ENCODE results near the gene TBL1Y.

The TBL1Y gene

DNA sequence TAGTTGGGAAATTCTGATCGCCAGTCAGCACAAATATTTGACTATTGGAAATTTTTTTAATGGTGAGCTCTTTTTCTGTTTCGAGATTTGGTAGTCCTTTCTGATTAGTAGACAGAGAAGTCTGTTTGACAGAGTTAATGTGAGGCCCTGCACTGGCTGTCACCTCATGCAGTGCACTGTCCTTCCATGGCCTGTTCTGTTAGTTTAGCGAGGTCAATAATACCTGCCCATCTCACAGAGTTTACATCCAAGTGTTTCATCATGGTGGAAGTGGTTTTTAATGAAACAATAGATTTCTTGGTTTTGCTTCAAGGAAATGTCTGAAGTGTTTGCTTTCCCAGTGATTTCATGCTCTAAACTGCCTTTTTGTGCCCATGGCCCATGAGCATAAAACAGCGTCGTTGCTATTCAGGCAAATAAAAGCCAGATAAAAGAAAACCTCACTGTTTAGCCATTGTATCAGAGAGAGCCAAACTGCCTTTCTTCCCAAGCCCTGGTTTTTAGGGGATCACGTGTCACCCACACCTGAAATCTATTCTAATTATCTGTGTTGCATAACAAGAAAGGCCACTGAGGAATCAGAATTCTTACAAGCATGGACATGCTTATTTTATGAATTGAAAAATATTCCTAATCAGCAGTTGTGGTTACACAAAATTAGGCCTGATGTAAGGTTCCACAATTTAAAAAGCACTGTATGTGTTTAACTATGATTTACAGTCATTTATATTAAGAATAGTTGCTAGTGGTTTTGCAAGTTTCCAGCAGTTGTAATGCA, 98.3 kb downstream of the TBL1Y start:
- Histone ChIP-seq H3K4me3 (replicated peaks; ENCODE audit: insufficient read depth, low read length) (no peak overlapping the region), H3K27me3 (ENCODE audit: insufficient read depth, poor library complexity, severe bottlenecking) (no peaks in the 10 kb centered on the region), H3K27ac (replicated peaks) (no peak overlapping the region)
- no peak for TF ChIP-seq SPI1 (IDR thresholded peaks at IDR 0.05; ENCODE audit: borderline replicate concordance, low read depth)
- TF ChIP-seq, protein P1, sequence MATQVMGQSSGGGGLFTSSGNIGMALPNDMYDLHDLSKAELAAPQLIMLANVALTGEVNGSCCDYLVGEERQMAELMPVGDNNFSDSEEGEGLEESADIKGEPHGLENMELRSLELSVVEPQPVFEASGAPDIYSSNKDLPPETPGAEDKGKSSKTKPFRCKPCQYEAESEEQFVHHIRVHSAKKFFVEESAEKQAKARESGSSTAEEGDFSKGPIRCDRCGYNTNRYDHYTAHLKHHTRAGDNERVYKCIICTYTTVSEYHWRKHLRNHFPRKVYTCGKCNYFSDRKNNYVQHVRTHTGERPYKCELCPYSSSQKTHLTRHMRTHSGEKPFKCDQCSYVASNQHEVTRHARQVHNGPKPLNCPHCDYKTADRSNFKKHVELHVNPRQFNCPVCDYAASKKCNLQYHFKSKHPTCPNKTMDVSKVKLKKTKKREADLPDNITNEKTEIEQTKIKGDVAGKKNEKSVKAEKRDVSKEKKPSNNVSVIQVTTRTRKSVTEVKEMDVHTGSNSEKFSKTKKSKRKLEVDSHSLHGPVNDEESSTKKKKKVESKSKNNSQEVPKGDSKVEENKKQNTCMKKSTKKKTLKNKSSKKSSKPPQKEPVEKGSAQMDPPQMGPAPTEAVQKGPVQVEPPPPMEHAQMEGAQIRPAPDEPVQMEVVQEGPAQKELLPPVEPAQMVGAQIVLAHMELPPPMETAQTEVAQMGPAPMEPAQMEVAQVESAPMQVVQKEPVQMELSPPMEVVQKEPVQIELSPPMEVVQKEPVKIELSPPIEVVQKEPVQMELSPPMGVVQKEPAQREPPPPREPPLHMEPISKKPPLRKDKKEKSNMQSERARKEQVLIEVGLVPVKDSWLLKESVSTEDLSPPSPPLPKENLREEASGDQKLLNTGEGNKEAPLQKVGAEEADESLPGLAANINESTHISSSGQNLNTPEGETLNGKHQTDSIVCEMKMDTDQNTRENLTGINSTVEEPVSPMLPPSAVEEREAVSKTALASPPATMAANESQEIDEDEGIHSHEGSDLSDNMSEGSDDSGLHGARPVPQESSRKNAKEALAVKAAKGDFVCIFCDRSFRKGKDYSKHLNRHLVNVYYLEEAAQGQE (IDR thresholded peaks at IDR 0.05; ENCODE audit: insufficient replicate concordance, low read depth): no peak
- no peak for TF ChIP-seq POLR2AphosphoS5 (IDR thresholded peaks at IDR 0.05; ENCODE audit: low read depth)
- DNase-seq (ENCODE audit: low read depth in 1 of 2, low spot score in 1 of 2): no peak

DNA sequence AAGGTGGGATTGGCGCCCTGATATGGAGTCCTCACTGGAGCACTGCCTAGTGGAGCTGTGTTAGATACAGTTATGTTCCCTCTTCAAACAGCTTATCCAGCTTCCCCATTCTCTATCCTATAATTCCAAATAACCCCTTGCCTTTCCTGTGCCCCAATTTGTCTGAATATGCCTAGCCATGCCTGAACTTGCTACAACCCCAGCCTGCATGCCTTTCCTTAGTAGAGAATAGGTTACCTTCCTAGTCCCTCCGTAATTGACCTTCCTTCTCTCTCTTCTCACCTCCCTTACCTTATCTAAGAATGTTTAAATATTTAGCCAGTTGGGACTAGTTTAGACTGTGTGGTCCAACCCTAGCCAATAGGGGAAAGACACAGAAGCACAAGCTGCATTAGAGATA, 102.6 kb downstream of the TBL1Y start:
- TF ChIP-seq SPI1 (IDR thresholded peaks at IDR 0.05; ENCODE audit: borderline replicate concordance, low read depth) (no peak), POLR2AphosphoS5 (IDR thresholded peaks at IDR 0.05; ENCODE audit: low read depth) (no peak), GABPA (IDR thresholded peaks at IDR 0.05; ENCODE audit: low read depth) (no peak)
- TF ChIP-seq, protein P2, sequence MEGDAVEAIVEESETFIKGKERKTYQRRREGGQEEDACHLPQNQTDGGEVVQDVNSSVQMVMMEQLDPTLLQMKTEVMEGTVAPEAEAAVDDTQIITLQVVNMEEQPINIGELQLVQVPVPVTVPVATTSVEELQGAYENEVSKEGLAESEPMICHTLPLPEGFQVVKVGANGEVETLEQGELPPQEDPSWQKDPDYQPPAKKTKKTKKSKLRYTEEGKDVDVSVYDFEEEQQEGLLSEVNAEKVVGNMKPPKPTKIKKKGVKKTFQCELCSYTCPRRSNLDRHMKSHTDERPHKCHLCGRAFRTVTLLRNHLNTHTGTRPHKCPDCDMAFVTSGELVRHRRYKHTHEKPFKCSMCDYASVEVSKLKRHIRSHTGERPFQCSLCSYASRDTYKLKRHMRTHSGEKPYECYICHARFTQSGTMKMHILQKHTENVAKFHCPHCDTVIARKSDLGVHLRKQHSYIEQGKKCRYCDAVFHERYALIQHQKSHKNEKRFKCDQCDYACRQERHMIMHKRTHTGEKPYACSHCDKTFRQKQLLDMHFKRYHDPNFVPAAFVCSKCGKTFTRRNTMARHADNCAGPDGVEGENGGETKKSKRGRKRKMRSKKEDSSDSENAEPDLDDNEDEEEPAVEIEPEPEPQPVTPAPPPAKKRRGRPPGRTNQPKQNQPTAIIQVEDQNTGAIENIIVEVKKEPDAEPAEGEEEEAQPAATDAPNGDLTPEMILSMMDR (IDR thresholded peaks at IDR 0.05; ENCODE audit: insufficient read depth, low read length): no peak
- TF ChIP-seq, protein P1 (IDR thresholded peaks at IDR 0.05; ENCODE audit: insufficient replicate concordance, low read depth): no peak
- Histone ChIP-seq H3K4me3 (replicated peaks; ENCODE audit: insufficient read depth, low read length) (no peak overlapping the region), H3K27ac (replicated peaks) (no peak overlapping the region), H3K27me3 (ENCODE audit: insufficient read depth, poor library complexity, severe bottlenecking) (no peaks in the 10 kb centered on the region)
- DNase-seq (ENCODE audit: low read depth in 1 of 2, low spot score in 1 of 2): no peak

DNA sequence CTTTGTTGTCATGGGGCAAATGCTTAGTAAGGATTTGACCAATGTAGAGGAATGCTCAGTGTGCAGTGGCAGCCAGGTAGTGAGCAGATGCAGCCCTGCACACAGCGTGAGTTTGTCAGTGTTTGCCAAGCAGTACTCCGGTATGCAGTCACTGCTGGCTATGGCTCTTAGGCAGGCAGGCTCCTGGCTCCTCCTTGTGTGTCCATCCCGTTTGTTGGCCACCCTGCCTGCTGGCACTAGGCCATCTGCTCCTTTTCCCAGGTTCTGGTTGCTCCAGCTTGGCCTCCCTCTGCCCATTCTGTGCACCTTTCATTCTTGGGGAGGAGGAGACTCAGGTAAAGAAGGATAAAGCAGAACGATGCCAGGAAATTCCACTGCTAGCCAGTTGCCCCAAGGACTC, 106.0 kb downstream of the TBL1Y start:
- no peak for DNase-seq (ENCODE audit: low read depth in 1 of 2, low spot score in 1 of 2)
- Histone ChIP-seq H3K27me3 (ENCODE audit: insufficient read depth, poor library complexity, severe bottlenecking) (no peaks in the 10 kb centered on the region), H3K27ac (replicated peaks) (no peak overlapping the region), H3K4me3 (replicated peaks; ENCODE audit: insufficient read depth, low read length) (no peak overlapping the region)
- TF ChIP-seq GABPA (IDR thresholded peaks at IDR 0.05; ENCODE audit: low read depth) (no peak), POLR2AphosphoS5 (IDR thresholded peaks at IDR 0.05; ENCODE audit: low read depth) (no peak), SPI1 (IDR thresholded peaks at IDR 0.05; ENCODE audit: borderline replicate concordance, low read depth) (no peak)
- TF ChIP-seq, protein P1 (IDR thresholded peaks at IDR 0.05; ENCODE audit: insufficient replicate concordance, low read depth): no peak
- TF ChIP-seq, protein P2 (IDR thresholded peaks at IDR 0.05; ENCODE audit: insufficient read depth, low read length): no peak

Measured in HL-60 (cell line).